Loucy (cell line): ENCODE results near the gene FRMD1.

Experiments
- H2AFZ ChIP-seq: fragments of 200-600 bp; sonication (generic); 2 replicates; pipeline ENCODE4 v1.6.0; 2016; ENCODE audit warnings: antibody characterized with exemption, mild to moderate bottlenecking, low read length, moderate library complexity
- H3F3A ChIP-seq: fragments of 200-600 bp; 2 replicates; pipeline ENCODE4 v1.6.0; 2016; ENCODE audit warnings: antibody characterized with exemption, low read depth, mild to moderate bottlenecking
- H3K27me3 ChIP-seq: fragments of 200-600 bp; sonication (generic); 2 replicates; pipeline ENCODE4 v1.6.1; 2014; ENCODE audit warnings: low read length, mild to moderate bottlenecking; ENCODE audit not compliant: insufficient read depth, poor library complexity, severe bottlenecking
- H3K36me3 ChIP-seq: fragments of 200-600 bp; sonication (generic); 2 replicates; pipeline ENCODE4 v1.6.1; 2016; ENCODE audit warnings: low read length; ENCODE audit not compliant: insufficient read depth
- H3K4me1 ChIP-seq: fragments of 200-600 bp; sonication (generic); 2 replicates; pipeline ENCODE4 v1.5.1; 2014; ENCODE audit warnings: low read length, mild to moderate bottlenecking; ENCODE audit not compliant: insufficient read depth, poor library complexity, severe bottlenecking
- H3K4me2 ChIP-seq: fragments of 200-600 bp; sonication (generic); 2 replicates; pipeline ENCODE4 v1.6.0; 2014; ENCODE audit warnings: antibody characterized with exemption, low read length, low read depth, mild to moderate bottlenecking; ENCODE audit not compliant: poor library complexity, severe bottlenecking
- H3K4me3 ChIP-seq: fragments of 200-600 bp; sonication (generic); 2 replicates; pipeline ENCODE4 v1.5.1; 2014; ENCODE audit warnings: low read length, mild to moderate bottlenecking, mixed read lengths; ENCODE audit not compliant: poor library complexity, severe bottlenecking
- H3K79me2 ChIP-seq: fragments of 200-600 bp; sonication (generic); 2 replicates; pipeline ENCODE4 v1.6.1; 2014; ENCODE audit warnings: low read length; ENCODE audit not compliant: insufficient read depth
- H3K9ac ChIP-seq: fragments of 200-600 bp; sonication (generic); 2 replicates; pipeline ENCODE4 v1.6.0; 2014; ENCODE audit warnings: mild to moderate bottlenecking, low read depth, low read length, moderate library complexity; ENCODE audit not compliant: poor library complexity, severe bottlenecking
- H3K9me2 ChIP-seq: fragments of 200-600 bp; sonication (generic); replicated peaks from 2 replicates; pipeline ENCODE4 v1.6.1; 2016; ENCODE audit warnings: low read depth, low read length, mixed read lengths
- H3K9me3 ChIP-seq: fragments of 200-600 bp; sonication (generic); 2 replicates; pipeline ENCODE4 v1.6.1; 2014; ENCODE audit warnings: mild to moderate bottlenecking, antibody characterized with exemption, low read length, low read depth; ENCODE audit not compliant: insufficient read depth
- H4K20me1 ChIP-seq: fragments of 200-600 bp; sonication (generic); 2 replicates; pipeline ENCODE4 v1.6.0; 2014; ENCODE audit warnings: antibody characterized with exemption, low read length, mild to moderate bottlenecking; ENCODE audit not compliant: insufficient read depth, poor library complexity, severe bottlenecking
- CTCF ChIP-seq: fragments of 200-600 bp; sonication (generic); conservative IDR thresholded peaks from 2 replicates; pipeline ENCODE4 v1.5.1; 2014; ENCODE audit warnings: mild to moderate bottlenecking, antibody characterized with exemption, low read length
- EZH2phosphoT487 ChIP-seq: fragments of 200-600 bp; IDR thresholded peaks from 2 replicates; pipeline ENCODE4 v1.6.1; 2018; ENCODE audit warnings: antibody characterized with exemption, mild to moderate bottlenecking, moderate library complexity, borderline replicate concordance

Gene FRMD1

GRCh38 chr6:168063431-168063830 is 15.6 kb downstream of the FRMD1 start:
- Histone ChIP-seq H3K4me3 (no peak overlapping the region), H3K9me2 (no peaks in the 10 kb centered on the region), H3K9ac (no peak overlapping the region), H3F3A (no peaks in the 10 kb centered on the region), H2AFZ (no peak overlapping the region), H3K4me1 (no peaks in the 10 kb centered on the region), H3K4me2 (no peak overlapping the region), H4K20me1 (no peaks in the 10 kb centered on the region), H3K36me3 (no peaks in the 10 kb centered on the region), H3K27me3 (no peaks in the 10 kb centered on the region), H3K79me2 (no peaks in the 10 kb centered on the region), H3K9me3 (peaks cover 18% of the 10 kb centered on the region; the same call in 1 of the 2 replicates)
- TF ChIP-seq EZH2phosphoT487 (no peak), CTCF (no peak)

GRCh38 chr6:168062346-168063289 is 16.4 kb downstream of the FRMD1 start:
- H3K9me3 ChIP-seq = peaks cover 18% of the 10 kb centered on the region; the same call in 1 of the 2 replicates
- H3K36me3 ChIP-seq = no peaks in the 10 kb centered on the region
- H3K4me3 ChIP-seq = no peak overlapping the region

GRCh38 chr6:168061269-168062210 is 17.5 kb downstream of the FRMD1 start:
- Histone ChIP-seq H3F3A (no peaks in the 10 kb centered on the region), H3K9me3 (peaks cover 24% of the 10 kb centered on the region; the same call in 1 of the 2 replicates), H3K9me2 (no peaks in the 10 kb centered on the region), H3K36me3 (no peaks in the 10 kb centered on the region), H3K4me2 (no peak overlapping the region), H2AFZ (no peak overlapping the region), H3K4me1 (no peaks in the 10 kb centered on the region), H3K79me2 (no peaks in the 10 kb centered on the region), H3K9ac (no peak overlapping the region), H4K20me1 (no peaks in the 10 kb centered on the region), H3K27me3 (no peaks in the 10 kb centered on the region), H3K4me3 (no peak overlapping the region)
- no peak for TF ChIP-seq EZH2phosphoT487
- no peak for TF ChIP-seq CTCF

More at GRCh38 chr6:168062346-168063289, 16.4 kb downstream of the FRMD1 start:
- Histone ChIP-seq H3K4me1 (no peaks in the 10 kb centered on the region), H3K27me3 (no peaks in the 10 kb centered on the region), H2AFZ (no peak overlapping the region), H3F3A (no peaks in the 10 kb centered on the region), H3K4me2 (no peak overlapping the region), H4K20me1 (no peaks in the 10 kb centered on the region), H3K79me2 (no peaks in the 10 kb centered on the region), H3K9me2 (no peaks in the 10 kb centered on the region), H3K9ac (no peak overlapping the region)
- no peak for TF ChIP-seq EZH2phosphoT487
